ENCODE results near the gene DCDC2B.

The DCDC2B gene

DNA sequence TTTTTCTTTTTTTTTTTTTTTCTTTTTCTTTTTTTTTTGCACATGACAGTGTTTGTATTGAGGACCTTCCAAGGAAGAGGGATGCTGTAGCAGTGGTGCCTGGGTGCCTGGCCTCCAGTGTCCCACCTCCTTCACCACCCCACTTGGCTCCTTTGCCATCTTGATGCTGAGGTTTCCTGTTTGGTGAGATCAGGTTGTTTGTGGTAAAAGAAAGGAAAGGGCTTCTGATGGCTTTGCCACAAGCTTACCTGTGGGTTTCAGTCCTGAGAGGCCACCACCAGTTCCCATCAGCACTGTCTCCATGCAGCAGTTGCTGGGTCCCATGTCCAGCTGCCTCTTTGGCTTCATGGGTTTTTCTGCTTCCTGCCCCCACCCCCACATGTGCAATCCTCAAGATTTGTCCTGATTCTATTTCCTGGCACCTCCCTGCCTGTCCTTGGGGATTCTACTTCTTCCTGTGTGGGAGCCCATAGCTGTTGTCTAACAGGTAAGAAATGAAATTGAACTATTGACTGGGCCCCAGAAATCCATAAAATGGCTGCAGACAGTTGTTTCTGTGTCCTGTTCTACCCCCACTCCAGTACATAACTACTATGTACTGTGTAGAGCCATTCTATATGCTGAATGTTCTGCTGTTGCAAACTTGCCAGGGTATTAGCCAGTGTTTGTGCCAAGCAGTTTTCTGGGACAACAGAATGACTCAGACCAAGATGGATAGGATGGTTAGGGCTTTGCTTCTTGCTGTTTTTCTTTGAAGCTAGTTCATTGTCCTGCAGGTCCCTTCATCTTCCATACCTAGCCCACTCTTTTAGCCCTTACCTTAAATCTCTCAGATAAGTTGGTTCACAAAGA lies 12.7 kb upstream of the DCDC2B start:
- in situ Hi-C loops (cut with HindIII; ENCODE audit: low sequenced_read_pairs): no loop called here

DNA sequence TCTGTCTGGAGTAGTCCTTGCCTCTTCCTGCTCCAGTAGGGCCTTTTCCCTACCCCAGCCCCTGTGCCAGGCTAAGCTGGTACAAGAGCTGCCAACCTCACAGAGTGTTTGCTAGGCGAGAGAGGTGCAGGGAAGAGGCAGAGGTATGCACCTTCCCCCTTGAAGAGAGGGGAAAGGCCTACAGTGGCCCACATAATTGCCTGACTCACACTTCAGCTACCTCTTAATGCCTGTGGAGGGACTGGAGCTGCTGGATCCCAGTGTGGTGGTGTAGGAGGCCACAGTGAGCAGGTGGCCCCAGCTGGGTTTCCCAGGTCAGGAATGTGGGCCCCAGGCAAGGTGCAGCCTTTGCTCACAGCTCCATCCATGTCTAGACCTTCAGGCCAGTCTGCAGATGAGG lies 11.8 kb upstream of the DCDC2B start:
- in situ Hi-C loops (cut with HindIII; ENCODE audit: low sequenced_read_pairs): no loop called here

DNA sequence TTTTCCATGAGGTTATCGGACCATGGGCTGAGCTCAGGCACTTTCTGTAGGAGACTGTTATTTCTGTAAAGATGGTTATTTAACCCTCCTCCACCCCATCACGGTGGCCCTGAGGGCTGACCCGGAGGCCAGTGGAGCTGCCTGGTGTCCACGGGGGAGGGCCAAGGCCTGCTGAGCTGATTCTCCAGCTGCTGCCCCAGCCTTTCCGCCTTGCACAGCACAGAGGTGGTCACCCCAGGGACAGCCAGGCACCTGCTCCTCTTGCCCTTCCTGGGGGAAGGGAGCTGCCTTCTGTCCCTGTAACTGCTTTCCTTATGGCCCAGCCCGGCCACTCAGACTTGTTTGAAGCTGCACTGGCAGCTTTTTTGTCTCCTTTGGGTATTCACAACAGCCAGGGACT lies 11.1 kb upstream of the DCDC2B start:
- in situ Hi-C loops (cut with HindIII; ENCODE audit: low sequenced_read_pairs): no loop called here

DNA sequence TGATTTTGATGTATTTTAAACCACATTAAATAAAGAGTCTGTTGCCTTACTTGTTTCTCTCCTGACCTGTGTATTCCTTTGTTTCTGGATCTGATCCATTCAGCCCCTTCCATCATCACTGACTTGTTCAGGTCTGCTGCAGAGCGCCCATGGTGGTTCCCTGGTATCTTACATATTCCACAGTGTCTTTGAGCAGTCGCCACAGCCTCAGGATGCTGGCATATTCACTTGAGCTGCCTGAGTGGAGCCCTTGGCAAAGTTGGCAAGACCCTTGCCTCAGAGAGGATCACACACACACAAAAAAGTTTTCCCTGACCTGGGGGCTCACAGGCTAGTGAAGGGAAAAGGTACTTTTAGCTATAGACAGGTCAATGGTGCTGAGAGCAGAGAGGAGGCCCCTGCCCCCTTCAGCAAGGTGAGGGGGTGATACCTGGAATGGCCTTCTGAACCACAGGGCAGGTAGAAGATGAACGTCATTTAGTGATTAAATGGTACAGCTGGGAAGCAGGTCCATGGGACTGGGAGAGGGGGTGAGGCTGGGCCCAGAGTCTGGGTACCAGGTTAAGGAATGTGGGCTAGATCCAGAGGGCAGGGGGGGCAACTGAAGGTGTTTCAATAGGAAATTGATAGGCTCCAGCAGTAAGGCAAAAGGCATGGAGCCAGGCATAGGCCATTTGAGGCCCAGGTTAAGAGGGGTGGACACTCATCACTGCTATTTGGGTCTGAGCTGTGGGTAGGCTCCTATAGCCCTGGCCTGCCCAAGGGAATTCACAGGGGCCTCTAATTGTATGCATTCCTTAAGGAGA lies 10.4 kb upstream of the DCDC2B start:
- in situ Hi-C loops (cut with HindIII; ENCODE audit: low sequenced_read_pairs): no loop called here

DNA sequence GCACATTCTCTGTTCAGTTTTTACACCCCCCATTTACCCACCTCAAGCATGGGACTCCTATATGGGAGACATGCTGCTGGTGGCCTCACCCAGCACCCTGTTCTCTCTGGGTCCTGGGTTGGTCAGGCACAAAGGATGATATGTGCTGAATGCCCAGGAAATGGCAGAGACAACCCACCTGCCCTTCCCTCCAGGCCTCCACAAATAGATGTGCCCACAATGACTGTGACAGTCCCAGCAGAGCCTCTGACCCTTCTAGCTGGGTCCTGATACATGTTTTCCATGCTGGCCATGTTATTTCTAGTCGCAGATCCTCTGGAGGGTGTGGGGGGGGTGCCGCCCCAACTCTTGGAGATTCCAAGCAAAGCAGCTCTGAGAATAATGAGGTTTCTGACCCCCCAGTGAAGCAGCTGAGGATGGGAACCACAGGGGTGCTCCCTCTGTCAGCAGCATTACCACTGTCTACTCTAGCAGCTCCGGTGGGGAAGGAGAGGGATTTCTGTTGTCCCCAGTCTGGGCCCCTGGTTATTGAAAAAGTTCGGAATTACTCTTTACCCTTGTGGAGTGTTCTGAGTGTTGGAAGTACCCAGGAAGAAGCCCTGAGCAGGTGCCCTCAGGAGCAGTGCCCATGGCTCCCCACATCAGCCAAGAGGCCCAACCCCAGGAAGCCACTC lies 9.7 kb upstream of the DCDC2B start:
- in situ Hi-C loops (cut with HindIII; ENCODE audit: low sequenced_read_pairs): no loop called here

DNA sequence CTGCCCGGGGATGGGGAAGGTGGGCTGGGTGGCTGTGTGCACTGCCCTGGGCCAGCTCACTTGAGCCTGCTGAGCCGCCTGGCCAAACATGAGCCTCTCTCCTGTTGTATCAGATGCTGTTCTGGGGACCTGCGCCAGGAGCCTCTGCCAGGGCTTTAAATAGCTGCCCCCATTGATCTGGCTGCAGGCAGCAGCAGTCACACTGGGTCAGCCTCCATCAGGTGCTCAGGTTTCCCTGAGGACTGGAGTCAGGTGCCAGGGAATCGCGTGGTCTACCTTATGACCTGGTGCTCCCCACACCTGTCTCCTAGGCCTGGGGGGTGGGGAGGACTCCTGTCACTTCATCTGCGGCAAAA lies 9.2 kb upstream of the DCDC2B start:
- in situ Hi-C loops (cut with HindIII; ENCODE audit: low sequenced_read_pairs): no loop called here

DNA sequence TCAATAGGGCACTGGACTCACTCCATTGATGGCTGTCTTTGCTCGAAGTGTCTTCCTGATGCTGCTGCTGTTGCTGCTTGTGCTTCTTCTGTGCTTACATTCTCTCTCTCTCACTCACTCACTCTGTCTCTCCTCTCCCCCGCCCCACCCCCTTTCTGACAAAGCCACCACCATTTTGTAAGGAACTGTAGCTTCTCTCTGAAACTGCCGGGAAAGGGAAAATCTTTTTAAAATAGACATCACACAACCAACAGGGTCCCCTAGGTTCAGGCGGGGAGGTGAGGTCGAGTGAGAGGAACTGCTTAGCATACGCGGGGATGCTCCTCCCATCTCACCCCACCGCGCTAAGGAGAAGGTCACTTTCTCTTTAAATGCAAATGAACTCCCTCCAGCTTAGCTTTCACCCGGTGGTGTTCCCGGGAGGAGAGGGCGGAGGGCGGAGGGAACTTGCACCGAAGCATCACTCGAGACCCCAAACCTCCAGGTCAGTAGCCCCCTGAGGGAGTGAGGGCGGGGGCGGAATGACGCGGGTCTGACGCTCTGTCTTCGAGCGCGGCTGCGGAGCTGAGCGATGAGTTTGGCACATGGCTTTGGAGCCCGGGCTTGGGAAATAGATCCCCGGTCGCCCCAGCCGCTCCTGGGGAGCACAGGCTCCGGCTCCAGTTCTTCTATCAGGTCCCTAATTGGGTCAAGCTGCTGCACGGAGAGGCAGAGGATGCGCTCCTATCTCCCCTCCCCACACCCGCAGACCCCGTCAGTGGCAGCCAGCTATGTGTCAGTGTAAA lies 8.5 kb upstream of the DCDC2B start, which contains the start of gene CCDC28B:
TSS of gene CCDC28B (plus strand) at position 370 of the 785 bp plus-strand sequence. CDS start 1,341 bp downstream, outside the sequence.
- in situ Hi-C loops (cut with HindIII; ENCODE audit: low sequenced_read_pairs): no loop called here

DNA sequence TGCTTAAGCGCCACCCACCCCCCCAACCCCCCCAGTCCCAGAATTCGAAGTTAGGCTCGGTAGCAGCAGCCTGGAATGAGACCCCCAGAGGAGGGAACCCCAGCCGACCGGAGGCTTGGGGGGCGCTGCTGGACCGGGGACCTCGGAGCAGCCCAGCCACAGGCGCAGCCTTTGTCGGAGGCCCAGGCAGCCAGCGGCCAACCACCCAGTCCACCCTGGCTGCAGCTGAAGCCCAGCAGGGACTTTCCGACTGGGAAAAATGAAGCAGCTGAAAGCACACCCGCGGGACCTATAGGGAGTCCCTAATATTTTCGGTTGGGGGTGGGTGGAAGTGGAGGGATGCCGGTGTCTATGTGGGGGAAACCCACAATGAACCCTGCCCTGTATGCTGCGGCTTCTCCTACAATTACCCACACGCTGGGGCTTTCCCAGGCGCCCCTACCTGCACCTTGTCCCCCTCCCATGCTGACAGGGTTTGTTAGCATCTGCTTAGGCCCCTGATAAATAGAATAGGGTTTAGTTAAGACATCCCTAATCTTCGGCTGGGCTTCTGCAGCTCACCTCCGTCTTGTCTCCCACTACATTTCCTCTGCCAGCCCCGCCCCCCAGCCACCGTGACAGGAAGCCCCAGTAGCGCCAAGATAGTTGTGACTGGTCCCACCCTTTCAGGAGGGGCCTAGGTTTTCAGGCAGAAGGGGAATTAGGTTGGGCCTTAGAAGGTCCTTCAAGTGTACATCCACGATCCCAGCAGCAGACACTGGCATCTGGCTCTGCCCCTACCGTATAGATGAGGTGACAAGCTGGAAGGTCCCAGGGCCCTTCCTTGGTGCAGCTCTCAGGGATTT lies 7.7 kb upstream of the DCDC2B start:
- in situ Hi-C loops (cut with HindIII; ENCODE audit: low sequenced_read_pairs): no loop called here

DNA sequence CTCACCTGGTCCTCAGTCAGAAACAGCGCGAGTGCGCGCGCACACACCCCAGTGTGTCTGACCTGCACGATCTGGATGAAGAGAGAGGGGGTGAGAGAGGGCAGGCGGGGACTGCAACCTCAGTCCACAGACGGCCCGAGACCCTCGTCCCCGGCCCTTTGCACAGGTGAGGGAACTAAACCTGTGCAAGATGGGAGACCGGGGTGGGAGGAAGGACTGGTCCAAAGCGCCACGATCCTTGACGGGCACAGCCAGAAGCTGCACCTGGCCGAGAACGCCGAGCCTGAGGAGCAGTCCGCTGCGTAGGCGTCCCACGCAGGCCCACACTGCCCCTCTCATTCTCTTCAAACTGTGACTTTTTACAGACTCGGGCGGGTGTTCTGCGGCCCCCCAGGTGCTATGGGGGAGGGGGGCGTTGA lies 3.9 kb upstream of the DCDC2B start:
- in situ Hi-C loops (cut with HindIII; ENCODE audit: low sequenced_read_pairs): loop anchor here (5.0 kb wide), 1 partner anchor 202 kb away; no protein-coding TSS in a partner anchor

DNA sequence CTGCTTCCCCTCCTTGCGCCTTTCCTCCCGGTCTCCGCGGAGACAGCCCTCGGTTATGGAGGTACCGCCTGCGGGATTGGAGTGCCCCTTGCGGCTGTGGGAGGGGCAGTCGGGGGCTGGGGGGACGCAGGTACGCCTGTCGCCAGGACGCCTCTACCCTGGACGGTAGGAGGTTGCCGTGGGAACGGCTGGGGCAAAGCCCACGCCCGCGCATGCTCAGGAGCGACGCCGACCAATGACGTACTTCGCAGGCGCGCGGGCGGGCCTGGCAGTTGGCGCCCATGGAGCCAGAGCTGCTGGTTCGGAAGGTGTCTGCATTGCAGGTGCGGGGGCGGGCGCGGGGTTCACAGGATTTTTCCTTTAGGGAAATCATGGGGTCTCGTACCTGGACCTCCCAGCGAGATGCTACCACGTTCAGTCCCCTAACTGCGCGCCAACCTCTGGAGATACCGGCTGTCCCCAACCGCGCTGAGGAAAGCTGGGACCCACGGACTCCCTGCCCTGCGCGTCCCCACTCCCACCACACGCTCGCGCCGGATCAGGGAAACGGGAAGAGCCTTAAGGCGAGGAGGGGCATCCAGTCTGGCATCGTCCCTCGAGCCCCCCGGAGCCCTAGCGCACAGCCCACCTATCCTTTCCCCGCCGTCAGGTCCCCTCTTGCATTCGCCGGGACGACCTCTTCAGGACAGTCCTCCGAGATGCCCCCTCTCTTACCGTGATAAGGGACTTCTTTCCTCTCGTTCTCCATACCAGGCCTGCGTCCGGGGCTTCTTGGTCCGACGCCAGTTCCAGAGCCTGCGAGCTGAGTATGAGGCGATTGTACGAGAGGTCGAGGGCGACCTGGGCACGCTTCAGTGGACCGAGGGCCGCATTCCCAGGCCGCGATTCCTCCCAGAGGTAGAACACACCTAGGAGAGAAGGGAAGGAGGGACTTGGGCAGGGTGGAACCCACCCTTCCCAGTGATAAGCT lies 3.2 kb upstream of the DCDC2B start, which contains the start of gene IQCC:
TSS of gene IQCC (plus strand) at position 271 of the 970 bp plus-strand sequence. CDS start at position 282, 11 bp downstream.
- in situ Hi-C loops (cut with HindIII; ENCODE audit: low sequenced_read_pairs): loop anchor here (5.0 kb wide), 1 partner anchor 202 kb away; no protein-coding TSS in a partner anchor

DNA sequence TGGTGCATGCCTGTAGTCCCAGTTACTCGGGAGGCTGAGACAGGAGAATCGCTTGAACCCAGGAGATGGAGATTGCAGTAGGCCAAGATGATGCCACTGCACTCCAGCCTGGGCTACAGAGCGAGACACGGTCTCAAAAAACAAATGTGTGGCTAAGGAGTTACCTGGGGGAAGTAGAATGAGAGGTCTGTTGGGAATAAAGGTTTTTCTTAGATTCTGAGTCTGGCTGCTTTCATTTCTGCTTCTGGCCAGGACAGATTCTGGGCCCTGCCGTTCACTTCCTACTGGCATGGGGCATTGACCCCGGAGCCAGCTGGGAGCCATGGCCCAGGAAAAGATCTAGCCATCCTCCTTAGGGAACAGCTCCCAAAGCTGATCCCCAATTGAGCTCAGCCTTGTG lies 420 bp upstream of the DCDC2B start:
- in situ Hi-C loops (cut with HindIII; ENCODE audit: low sequenced_read_pairs): loop anchor here (5.0 kb wide), 1 partner anchor 199 kb away; no protein-coding TSS in a partner anchor

DNA sequence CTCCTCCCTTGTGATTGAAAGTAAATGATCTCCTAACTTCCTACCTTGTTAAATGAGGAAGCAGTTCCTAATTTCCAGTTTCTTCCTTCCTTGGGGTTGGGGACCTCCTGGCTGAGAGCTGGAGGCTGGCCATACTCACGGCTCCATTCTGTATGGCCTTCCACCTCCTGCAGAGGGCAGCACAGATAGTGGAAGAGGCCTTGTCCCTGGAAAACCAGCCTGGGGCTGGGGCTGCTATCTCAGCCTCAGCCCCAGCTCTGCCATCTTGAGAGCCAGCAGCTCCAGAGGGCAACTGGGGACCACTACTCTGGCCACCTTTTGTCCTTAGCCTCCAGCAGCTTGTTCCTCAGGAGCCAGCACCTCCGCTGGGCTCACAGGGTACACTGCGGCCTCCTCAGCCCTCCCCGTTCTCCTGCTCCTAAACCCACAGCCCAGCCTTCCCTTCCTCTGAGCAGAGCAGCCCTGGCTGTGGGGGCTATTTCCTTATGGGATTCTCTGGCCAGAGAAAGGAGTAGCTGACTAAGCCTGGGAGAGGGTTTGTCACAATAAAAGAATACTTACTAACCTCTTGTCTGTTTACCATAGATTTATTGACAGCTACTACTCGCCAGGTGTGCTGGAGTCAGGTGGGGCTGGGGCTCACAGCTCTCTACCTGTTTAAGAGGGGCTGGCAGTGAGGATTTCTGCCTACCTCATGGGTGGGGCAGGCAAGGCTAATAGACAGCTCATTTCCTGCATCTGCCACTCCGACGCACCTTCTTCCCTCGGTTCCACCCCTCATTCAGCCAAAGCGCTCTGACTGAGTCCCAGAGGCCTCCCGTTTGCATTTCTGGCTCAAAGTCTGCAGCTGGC lies 7.0 kb downstream of the DCDC2B start:
- in situ Hi-C loops (cut with HindIII; ENCODE audit: low sequenced_read_pairs): no loop called here

DNA sequence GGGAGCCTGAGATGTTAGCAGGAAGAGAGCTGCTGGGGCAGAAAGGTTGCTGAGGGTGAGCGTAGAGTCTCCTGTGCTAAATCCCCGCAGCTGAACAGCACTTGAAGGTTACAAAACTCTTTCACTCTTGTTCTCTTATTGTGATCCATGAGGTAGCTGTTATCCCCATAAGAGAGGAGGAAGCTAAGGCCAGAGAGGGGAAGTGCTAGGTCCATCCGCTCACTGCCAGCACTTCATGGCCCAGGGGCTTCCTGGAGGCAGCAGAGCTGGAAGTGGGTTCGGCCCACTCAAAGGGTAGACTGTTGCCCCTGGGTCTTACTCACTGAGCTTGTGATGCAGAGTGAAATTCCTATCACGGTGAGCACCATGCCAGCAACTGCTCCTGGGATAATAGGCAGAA lies 7.7 kb downstream of the DCDC2B start:
- in situ Hi-C loops (cut with HindIII; ENCODE audit: low sequenced_read_pairs): no loop called here

DNA sequence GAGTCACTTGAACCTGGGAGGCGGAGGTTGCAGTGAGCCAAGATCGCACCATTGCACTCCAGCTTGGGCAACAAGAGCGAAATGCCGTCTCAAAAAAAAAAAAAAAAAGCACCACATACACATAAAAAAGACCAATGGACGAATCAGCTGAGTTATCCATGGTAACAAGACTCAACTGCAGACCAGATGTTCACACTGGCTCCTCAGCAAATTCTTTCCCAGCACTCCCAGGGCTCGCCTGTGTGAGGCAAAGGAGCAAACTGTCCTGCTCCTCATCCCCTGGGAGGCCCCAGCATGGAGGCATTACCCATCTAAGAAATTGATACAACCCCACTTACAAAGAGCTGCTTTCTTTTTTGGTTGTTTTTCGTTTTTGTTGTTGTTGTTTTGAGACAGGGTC lies 10.1 kb downstream of the DCDC2B start:
- in situ Hi-C loops (cut with HindIII; ENCODE audit: low sequenced_read_pairs): no loop called here

DNA sequence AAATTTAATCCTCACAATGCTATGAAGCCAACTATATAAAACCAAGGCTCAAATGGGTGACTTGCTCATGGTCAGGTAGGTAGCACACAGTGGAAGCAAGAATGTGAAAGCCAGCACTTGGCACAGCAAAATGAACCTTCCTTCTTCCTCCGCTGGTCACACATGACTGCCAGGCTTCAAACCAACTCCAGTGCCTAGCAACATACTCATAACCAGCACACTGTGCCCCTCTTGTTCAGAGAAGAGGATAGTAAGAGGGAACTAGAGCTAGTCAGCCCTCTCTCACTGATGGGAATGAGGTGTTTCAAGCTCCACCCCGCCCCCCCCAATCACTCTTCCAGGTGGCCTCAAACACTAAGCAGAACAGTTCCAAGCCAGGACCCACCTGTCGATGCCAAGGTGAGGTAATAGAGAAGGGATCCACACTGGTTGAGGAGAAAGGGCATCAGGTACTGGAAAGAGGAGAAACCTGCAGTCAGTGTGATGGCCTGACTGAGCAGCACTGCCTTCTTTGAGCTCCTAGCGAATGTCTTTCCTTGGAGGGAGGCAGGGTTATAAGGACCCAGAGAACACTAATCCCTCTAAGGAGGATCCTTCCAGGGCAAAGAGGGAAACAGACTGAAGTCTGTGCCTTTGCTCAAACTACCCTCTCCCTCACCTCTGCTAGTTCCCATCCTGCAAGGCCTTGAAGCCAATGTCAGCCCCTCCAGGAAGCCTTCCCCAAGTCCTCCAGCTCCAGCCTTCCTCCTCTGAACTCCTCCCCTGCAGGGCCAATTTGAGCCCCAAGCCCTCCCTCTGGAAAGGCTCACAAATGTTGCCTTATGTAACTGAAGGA lies 12.1 kb downstream of the DCDC2B start:
- in situ Hi-C loops (cut with HindIII; ENCODE audit: low sequenced_read_pairs): no loop called here

DNA sequence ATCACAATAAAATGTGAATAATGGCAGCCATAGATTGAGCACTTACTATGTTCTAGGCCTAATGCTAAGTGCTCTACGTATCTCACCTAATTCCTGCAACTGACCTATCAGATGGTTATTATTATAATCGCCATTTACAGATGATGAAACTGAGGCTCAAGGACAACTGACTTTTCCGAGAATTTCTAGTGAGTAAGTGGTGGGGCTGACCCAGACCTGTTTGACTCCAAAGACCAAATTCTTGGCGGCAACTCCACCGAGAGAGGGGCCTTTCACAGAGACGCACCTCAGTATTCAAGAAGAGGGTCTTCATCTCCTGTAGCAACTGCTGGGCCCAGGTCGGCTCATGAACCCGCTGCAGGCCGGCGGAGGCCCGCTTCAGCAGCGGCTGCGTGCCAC lies 12.7 kb downstream of the DCDC2B start:
- in situ Hi-C loops (cut with HindIII; ENCODE audit: low sequenced_read_pairs): no loop called here
